Measurements from ENCODE around the gene MMEL1.
"Not testable (repeated sequence)": the region's sequence is repeated elsewhere in the genome, so short reads cannot be mapped to it uniquely, and the experiment has no call there.

MMEL1 gene, protein sequence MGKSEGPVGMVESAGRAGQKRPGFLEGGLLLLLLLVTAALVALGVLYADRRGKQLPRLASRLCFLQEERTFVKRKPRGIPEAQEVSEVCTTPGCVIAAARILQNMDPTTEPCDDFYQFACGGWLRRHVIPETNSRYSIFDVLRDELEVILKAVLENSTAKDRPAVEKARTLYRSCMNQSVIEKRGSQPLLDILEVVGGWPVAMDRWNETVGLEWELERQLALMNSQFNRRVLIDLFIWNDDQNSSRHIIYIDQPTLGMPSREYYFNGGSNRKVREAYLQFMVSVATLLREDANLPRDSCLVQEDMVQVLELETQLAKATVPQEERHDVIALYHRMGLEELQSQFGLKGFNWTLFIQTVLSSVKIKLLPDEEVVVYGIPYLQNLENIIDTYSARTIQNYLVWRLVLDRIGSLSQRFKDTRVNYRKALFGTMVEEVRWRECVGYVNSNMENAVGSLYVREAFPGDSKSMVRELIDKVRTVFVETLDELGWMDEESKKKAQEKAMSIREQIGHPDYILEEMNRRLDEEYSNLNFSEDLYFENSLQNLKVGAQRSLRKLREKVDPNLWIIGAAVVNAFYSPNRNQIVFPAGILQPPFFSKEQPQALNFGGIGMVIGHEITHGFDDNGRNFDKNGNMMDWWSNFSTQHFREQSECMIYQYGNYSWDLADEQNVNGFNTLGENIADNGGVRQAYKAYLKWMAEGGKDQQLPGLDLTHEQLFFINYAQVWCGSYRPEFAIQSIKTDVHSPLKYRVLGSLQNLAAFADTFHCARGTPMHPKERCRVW

DNA sequence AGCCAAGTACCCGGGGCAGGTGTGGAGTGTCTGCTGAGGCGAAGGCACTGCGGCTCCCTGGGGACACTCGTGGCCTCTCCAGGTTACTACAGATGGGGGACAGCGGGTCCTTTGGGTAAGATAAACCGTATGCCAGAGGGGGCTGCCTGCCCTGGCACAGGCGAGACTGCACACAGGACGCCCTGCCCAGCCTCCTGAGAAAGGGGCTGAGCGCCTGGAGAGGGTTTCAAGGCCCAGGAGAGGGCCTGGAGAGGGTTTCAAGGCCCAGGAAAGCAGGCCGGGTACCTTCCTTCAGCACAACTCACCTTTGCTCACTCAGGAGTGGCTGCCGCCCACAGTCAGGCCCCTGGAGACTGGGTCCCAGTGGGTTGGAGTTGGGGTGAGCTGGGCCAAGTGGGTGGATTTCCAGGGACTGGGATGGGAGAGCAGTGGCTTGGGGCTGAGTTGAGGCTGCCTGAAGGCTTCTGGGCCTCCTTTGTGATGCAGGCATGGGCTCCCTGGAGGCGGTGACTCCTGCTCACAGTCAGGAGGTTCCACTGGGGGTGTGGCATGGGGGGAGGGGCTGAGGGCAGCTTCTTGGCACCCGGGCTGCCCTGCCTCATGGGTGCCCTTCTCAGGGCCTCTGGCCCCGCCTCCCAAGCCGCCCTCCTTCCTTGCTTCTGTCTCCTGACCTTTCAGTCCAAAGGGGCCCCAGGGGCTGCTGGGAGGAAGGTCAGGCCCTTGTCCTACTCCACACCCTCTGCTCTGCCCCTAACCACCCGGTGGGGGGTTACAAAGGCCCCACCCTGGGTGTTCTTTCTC, at the start of gene MMEL1:
TSS of gene MMEL1 (minus strand) at position 456 of the 801 bp plus-strand sequence. CDS start 3,532 bp downstream, outside the sequence.
- DNase-seq: no peak

DNA sequence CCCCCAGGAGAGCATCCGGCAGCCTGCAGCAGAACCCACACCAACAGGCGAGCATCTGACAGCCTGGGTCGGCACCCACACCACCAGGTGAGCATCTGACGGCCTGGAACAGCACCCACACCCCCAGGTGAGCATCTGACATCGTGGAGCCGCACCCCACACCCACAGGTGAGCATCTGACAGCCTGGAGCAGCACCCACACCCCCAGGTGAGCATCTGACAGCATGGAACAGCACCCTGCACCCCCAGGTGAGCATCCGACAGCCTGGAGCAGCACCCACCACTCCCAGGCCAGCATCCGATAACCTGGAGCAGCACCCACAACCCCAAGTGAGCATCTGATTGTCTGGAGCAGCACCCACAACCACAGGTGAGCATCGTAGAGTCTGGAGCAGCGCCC, 43.9 kb upstream of the MMEL1 start:
- not testable (repeated sequence) for DNase-seq

GRCh38 chr1:2671656-2672055, 38.8 kb upstream of the MMEL1 start:
- not testable (repeated sequence) for DNase-seq

- DNase-seq: not testable (repeated sequence)
These were observed 27.0 kb upstream of the MMEL1 start for GRCh38 chr1:2659806-2660205.

DNA sequence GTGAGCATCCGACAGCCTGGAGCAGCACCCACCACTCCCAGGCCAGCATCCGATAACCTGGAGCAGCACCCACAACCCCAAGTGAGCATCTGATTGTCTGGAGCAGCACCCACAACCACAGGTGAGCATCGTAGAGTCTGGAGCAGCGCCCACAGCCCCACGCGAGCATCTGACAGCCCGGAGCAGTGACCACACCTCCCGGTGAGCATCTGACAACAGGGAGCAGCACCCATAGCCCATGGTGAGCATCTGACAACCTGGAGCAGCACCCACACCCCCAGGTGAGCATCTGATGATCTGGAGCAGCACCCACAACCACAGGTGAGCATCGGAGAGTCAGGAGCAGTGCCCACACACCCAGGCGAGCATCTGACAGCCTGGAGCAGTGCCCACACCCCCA, 25.1 kb upstream of the MMEL1 start:
- not testable (repeated sequence) for DNase-seq

GRCh38 chr1:2657124-2657523, 24.3 kb upstream of the MMEL1 start:
- DNase-seq: not testable (repeated sequence)

DNA sequence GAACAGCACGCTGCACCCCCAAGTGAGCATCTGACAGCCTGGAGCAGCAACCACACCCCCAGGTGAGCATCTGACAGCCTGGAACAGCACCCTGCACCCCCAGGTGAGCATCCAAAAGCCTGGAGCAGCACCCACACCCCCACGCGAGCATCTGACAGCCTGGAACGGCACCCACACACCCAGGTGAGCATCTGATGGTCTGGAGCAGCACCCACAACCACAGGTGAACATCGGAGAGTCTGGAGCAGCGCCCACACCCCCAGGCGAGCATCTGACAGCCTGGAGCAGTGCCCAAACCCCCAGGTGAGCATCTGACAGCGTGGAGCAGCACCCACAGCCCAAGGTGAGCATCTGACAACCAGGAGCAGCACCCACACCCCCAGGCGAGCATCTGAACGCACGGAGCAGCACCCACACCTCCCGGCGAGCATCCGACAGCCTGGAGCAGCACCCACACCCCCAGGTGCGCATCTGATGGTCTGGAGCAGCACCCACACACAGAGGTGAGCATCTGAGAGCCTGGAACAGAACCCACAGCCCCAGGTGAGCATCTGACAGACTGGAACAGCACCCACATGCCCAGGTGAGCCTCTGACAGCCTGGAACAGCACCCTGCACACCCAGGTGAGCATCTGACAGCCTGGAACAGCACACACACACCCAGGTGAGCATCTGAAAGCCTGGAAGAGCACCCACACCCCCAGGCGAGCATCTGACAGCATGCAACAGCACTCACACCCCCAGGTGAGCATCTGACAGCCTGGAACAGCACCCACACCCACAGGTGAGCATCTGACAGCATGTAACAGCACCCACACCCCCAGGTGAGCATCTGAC, 23.0 kb upstream of the MMEL1 start:
- DNase-seq: not testable (repeated sequence)

DNA sequence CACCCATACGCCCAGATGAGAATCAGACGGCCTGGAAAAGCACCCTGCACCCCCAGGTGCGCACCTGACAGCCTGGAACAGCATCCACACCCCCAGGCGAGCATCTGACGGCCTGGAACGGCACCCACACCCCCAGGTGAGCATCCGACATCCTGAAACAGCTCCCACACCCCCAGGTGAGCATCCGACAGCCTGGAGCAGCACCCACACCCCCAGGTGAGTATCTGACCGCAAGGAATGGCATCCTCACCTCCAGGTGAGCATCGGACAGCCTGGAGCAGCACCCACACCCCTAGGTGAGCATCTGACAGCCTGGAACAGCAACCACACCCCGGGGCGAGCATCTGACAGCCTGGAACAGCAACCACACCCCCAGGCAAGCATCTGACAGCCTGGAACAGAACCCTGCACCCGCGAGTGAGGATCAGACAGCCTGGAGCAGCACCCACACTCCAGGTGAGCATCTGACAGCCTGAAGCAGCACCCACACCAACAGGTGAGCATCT, 21.7 kb upstream of the MMEL1 start:
- not testable (repeated sequence) for DNase-seq

GRCh38 chr1:2653741-2654442, 21.1 kb upstream of the MMEL1 start:
- peak in 1 of 2 donors; percentile 41 for DNase-seq

DNA sequence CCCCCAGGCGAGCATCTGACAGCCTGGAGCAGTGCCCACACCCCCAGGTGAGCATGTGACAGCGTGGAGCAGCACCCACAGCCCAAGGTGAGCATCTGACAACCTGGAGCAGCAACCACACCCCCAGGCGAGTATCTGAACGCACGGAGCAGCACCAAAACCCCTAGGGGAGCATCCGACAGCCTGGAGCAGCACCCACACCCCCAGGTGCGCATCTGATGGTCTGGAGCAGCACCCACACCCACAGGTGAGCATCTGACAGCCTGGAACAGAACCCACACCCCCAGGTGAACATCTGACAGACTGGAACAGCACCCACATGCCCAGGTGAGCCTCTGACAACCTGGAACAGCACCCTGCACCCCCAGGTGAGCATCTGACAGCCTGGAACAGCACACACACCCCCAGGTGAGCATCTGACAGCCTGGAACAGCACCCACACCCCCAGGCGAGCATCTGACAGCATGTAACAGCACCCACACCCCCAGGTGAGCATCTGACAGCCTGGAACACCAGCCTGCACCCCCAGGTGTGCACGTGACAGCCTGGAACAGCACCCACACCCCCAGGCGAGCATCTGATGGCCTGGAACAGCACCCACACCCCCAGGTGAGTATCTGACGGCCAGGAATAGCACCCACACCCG, 20.2 kb upstream of the MMEL1 start:
- not testable (repeated sequence) for DNase-seq

DNA sequence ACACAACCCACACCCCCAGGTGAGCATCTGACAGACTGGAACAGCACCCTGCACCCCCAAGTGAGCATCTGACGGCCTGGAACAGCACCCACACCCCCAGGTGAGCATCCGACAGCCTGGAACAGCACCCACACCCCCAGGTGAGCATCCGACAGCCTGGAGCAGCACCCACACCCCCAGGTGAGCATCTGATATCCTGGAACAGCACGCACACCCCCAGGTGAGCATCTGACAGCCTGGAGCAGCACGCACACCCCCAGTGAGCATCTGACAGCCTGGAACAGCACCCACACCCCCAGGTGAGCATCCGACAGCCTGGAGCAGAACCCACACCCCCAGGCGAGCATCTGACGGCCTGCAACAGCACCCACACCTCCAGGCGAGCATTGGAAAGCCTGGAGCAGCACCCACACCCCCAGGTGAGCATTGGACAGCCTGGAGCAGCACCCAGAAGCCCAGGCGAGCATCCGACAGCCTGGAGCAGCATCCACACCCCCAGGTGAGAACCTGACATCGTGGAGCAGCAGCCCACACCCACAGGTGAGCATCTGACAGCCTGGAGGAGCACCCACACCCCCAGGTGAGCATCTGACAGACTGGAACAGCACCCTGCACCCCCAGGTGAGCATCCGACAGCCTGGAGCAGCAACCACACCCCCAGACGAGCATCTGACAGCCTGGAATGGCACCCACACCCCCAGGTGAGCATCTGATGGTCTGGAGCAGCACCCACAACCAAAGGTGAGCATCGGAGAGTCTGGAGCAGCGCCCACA, 19.5 kb upstream of the MMEL1 start:
- not testable (repeated sequence) for DNase-seq

DNA sequence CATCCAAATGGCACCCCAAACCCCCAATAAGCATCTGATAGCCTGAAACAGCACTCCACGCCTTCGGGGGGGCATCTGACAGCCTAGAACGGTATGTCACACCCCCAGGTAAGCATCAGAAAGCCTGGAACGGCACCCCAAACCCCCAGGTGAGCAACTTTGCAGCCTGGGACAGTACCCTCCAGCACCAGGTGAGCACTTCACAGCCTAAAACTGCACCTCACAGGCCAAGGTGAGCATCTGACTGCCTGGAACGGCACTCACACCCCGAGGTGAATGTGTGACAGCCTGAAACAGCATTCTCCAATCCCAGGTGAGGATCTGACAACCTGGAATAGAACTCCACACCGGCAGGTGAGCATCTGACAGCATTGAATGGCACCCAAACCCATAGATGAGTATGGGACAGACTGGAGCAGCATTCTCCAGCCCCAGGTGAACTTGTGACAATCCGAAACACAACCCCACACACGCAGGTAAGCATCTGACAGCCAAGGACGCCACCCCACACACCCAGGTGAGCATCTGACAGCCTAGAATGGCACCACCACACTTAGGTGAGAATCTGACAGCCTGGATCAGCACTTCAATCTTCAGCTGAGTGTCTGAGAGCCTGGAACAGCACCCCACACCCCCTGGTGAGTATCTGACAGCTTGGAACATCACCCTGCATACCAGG, 18.3 kb upstream of the MMEL1 start:
- DNase-seq: no peak

GRCh38 chr1:2646837-2647236, 14.0 kb upstream of the MMEL1 start:
- no peak for DNase-seq

DNA sequence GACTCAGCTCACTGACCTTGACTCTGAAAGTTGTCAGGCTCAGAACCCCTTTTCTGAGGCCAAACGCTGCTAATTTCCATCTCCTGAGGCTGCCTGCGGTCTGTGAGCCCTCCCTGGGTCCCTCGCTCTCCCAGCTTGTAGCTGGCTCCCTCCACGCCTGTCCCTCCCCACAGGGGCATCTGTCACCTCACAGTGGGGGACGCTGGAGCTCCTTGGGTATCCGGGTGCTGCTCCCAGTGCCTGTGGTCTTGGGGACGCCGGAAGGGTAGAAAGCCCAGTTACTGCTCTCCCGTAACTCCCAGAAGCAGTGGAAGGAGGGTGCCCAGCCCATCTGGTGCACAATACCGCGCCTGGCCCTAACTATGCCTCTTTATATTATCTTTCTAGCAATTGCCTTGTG, 13.0 kb upstream of the MMEL1 start:
- no peak for DNase-seq

DNA sequence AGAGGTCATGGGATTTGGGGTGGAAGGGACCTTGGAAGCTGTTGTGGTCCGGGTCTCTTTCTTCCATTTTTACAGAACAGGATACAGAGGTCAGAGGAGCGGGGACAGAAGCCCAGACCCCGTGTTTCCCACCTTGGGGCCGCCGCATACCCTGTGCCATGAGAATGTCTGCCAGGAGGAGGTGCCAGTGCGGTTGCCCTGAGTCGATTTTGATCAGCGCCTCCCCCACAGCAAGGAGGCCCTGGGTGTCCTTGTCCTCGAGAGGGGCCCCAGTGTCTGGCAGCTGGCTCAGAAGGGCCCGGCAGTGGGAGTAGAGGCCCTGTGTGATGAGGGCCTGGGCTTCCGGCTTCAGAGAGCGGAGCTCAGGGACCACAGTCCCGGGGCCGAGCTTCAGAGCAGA, 12.3 kb upstream of the MMEL1 start:
- DNase-seq: no peak

DNA sequence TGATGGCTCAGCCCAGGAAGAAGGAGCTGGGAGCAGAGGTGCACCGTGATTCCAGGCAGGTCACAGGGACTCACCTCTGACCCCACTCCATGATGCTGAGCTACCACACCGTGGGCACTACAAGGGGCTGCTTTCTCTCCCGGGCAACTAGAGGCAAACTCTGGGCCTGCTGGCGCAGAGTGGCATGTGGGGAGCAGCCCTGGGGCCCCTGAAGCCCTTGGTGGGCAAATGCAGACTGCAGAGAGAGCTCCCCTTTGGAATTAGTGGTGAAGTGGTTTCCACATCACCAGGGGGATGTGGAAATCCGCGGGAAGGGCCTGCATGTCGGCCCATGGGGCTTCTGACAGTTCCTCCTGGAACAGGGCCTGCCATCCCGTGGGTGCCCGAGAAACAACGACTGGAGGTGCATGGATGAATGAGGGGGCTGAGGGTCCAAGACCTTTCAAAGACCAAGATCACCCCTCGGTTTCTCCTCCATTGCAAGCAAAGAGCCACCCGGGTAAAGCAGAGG, 11.8 kb upstream of the MMEL1 start:
- DNase-seq: no peak

- DNase-seq: no peak
These were observed 11.4 kb upstream of the MMEL1 start for GRCh38 chr1:2644171-2644570.

GRCh38 chr1:2643414-2644077, 10.7 kb upstream of the MMEL1 start:
- no peak for DNase-seq

Measured in CD4-positive, alpha-beta T cell treated with Interferon alpha-2 for 1 hour (primary cell).